HG03095 (cell line): ENCODE measurements around the gene RABL6.
"Not testable (repeated sequence)": the region's sequence is repeated elsewhere in the genome, so short reads cannot be mapped to it uniquely, and the experiment has no call there.

Experiments used
- ATAC-seq: cut with Tn5 transposase; IDR thresholded peaks from one replicate; pipeline ENCODE4 v1.9.1; 2021; ENCODE audit warnings: moderate library complexity; ENCODE audit not compliant: unreplicated experiment

RABL6 gene

DNA sequence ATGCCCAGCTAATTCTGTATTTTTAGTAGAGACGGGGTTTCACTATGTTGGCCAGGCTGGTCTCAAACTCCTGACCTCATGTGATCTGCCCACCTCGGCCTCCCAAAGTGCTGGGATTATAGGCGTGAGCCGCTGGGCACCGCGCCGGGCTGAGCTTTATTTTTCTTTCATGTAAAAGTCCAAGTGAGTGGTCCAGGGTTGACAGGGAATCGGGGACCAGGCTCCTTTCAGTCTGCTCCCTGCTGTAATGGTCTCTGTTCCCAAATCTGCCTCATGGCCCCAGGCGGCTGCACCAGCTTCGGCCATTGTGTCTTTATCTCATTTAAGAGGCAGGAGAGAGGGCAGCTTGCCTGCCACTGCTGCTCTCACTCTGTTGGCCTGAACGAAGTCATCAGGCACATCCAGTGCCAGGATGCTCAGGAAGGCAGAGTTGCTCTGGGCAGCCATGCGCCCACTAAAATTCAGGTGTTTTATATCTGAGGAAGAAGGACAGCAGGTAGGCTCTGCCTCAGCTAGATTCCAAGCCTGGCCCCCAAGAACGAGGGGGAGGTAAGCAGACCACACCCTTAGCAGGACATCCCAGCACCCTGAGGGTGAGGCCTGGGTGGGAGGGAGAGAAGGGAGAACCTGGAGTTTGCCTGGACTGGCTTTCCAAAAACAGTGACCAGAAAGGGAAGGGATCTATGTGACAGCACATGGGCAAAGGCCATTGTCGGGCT is 13.3 kb upstream of the RABL6 start:
- ATAC-seq, result no peak

GRCh38 chr9:136795000-136795348 is 12.8 kb upstream of the RABL6 start:
- no peak for ATAC-seq

DNA sequence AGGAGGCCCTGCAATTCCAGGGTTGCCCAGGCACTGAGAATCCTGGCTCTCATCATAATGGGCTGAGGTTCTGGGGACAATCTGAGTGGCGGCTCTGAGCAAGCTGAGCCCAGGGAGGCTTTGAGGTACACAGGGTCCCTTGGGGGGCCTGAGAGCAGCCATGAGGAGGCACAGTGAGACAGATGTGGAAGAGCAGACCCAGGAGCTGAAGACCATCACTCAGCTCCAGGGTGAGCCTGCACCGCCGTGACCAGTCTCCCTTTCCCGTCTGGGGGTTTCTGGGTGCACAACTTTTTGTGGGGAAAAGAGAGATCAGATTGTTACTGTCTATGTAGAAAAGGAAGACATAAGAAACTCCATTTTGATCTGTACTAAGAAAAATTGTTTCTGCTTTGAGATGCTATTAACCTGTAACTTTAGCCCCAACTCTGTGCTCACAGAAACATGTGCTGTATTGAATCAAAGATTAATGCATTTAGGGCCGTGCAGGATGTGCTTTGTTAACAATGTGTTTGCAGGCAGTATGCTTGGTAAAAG is 11.4 kb upstream of the RABL6 start, which contains the start of gene CCDC183:
CCDC183 (plus strand) TSS at position 101 of the 537 bp plus-strand sequence; CDS start at position 161, 60 bp downstream.
- no peak for ATAC-seq

DNA sequence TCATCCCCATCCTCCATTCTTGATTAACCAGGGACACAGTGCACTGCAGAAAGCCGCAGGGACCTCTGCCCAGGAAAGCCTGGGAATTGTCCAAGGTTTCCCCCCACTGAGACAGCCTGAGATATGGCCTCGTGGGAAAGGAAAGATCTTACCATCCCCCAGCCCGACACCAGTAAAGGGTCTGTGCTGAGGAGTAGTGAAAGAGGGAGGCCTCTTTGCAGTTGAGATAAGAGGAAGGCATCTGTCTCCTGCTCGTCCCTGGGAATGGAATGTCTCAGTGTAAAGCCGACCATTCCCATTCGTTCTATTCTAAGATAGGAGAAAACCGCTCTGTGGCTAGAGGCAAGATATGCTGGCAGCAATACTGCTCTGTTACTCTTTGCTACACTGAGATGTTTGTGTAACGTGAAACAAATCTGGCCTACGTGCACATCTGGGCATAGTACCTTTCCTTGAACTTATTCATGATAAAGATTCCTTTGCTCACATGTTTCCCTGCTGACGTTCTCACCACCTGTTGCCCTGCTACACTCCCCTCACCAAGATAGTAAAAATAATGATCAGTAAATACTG is 10.9 kb upstream of the RABL6 start:
- not testable (repeated sequence) for ATAC-seq

DNA sequence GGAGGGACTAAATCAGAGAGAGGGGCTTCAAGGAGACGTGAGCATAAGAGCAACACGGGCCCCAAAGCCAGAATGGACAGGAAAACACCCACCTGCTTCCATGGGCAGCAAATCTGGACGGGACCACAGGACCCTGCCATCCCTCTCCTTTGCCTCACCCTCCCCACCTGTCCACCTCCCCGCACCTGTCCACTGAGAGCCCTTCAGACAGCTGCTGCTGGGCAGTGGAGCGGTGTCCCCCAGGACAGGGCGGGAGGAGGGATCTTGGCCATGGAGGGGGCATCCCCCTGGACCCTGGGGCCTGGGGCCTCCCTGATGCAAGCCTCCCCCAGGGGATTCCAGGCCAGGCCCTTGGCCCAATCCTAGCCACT is 9.1 kb upstream of the RABL6 start:
- no peak for ATAC-seq

GRCh38 chr9:136799079-136799853 is 8.5 kb upstream of the RABL6 start:
- ATAC-seq, result no peak

- ATAC-seq, result no peak
Measured at GRCh38 chr9:136799854-136800657, 7.7 kb upstream of the RABL6 start.

DNA sequence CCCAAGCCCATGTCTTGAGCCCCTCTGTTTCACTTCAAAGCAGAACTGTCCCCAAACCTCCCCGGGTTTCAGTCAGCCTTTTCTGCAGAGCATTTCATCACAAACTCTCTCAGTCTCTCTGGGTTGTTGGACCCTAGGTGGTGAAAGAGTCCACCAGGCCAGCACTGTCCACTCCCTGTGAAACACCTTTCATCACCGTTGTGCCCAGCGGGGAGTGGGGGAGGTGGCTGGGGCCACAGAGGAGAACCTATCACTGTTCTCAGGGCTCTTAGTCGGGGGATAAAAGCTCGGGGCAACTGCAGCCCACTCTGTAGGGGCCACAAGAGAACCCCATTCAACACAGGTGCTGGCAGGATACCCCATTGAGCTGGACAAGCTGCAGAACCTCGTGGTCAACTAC is 5.4 kb upstream of the RABL6 start:
- no peak for ATAC-seq

- not testable (repeated sequence) for ATAC-seq
Measured at GRCh38 chr9:136803009-136803550, 4.7 kb upstream of the RABL6 start.

DNA sequence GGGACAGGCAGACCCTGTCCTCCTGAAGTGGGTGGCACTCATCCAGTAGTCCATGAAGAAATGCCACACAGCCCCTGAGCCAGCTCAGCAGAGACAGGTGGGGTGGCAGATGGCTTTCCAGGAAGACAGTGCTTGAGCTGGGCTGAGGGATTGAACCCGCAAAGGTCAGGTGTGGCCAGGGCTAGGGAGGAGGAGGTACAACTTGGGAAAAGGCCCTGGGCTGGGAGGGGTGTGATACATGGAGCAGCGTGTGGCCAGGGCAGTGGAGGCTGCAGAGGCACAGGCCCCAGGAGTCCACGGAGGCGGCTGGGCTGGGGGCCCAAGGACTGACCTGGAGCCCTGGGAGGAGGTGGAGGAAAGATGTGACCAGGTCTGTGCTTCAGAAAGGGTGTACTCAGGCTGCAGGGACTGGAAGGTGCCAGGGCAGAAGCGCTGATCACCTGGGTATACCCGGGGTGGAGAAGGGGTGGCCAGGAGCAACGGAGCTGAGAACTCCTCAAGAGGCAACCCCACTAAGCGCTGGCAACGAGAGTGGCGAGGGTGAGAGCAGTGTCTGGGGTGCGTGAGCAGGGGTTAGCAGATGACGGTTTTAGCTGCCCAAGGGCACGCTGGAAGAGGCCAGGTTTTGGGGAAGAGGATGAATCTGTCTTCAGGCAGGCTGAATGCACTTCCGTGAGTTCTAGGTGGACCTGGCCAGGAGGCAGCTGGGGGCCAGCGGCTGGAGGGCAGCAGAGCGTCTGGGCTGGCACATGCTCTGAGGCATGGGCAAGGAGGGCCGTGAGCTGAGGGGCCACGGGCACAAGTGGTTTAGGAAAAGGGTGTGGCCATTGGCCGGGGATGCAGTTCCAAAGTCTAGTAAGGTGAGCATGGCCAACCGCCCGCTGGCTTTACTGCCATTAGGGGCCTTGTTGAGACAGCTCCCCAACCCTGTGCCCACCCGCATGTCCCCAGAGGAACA is 3.9 kb upstream of the RABL6 start:
- no peak for ATAC-seq

GRCh38 chr9:136804509-136805206 is 3.1 kb upstream of the RABL6 start:
- ATAC-seq, result no peak

DNA sequence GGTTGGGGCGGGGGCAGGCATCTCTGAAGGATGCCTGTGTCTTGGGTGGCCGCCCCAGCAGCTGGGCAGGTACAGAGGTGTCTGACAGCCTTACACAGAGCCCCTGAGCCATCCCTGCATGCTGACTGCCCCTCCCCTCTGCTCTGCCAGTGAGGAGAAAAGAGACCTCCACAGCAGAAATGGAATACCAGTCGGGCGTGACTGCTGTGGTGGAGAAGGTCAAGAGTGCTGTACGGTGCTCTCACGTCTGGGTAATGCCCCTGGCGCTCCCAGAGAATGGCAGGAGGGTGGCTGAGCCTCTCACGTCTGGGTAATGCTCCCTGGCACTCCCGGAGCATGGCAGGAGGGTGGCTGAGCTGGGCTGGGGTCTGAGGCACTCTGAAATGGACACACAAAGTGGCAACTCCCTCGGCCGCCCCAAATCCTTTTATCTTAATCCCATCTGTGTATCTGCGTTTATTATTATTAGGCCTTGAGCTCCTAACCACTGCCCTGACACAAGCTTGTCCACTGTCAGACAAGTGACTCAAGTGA is 2.5 kb upstream of the RABL6 start:
- no peak for ATAC-seq

- no peak for ATAC-seq
Measured at GRCh38 chr9:136806067-136806466, 1.7 kb upstream of the RABL6 start.

DNA sequence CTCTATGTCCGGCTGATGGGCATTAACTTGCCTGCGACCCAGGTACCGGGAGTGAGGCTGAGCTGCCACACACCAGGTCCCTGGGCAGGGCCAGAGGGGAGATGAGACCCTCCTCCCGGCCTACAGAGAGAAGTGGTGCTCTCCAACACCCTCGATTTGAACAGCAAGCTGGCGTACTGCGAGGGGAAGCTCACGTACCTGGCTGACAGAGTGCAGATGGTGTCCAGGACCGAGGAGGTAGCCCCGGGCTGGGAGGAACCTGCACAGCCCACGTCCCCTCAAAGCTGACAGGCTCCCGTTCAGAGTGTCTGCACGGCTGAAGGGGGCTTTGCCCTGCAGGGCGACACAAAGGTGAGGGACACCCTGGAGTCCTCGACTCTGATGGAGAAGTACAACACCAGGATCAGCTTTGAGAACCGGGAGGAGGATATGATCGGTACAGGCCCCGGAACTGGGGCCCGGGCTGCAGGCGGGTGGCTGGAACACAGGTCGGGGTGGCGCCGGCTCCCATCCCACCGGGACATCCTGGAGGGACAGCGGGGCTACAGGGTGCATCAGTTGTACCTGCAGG is 1.0 kb upstream of the RABL6 start:
- ATAC-seq, result no peak

DNA sequence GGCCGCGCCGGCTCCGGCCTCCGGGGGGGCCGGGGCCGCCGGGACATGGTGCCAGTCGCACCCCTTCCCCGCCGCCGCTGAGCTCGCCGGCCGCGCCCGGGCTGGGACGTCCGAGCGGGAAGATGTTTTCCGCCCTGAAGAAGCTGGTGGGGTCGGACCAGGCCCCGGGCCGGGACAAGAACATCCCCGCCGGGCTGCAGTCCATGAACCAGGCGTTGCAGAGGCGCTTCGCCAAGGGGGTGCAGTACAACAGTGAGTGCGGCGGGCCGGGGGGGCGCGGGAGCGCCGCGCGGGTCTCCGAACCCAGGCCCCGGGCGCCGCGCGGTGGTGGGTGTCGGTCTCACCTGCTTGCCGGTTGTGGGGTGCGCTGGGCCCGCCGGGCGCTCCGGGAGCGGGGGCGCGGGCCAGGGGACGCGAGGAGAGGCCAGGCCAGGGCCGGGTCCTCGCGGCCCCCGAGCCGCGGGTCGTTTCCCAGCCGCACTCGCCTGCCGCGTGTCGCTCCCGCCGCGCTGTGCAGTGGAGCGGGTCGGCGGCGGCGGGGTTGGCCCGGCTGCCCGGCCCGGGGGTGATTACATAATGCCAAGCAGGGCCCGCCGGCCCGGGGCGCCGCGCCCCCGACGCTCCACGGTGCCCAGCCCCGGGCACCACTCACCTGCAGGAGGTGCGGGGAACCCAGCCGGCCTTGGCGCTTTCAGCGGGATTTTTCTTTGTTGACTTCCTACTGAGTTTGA is 492 bp downstream of the RABL6 start:
- peak; percentile 28 for ATAC-seq

- ATAC-seq, result no peak
Measured at GRCh38 chr9:136808806-136809158, 1.0 kb downstream of the RABL6 start.

DNA sequence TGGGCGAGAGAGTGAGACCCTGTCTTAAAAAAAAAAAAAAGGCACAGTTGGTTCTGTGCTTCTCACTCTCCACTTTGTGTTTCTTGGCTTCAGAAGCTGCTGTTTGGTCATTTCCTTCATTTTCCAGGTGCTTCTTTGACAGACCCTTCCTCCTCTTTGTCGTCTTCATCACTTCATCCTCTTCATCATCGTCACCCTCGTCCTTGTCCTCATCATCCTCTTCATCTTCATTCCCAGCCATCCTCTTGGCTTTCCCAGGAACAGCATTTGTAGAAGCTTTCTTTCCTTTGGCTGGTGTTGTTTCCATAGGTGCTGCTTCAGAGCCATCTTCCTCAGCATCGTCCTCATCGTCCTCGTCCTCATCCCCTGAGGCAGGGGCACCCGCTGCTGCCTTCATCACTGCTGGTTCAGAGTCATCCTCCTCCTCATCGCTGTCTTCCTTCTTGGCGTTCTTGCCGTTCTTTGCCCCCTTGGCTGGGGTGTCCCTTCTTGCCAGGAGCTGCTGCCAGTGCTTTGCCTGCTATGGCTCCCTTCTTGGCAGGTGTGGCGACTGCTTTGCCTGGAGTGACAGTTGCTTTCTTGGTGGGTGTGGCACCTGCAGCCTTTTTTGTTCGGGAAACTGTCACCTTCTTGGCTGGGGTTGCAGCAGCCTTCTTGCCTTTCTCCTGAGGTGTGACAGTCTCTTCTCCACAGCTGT is 7.1 kb downstream of the RABL6 start:
- no peak for ATAC-seq
